T-helper 1 cell treated with Interleukin-12 subunit alpha and Interleukin-12 subunit beta and Interleukin-4 antibody, amounts not matched to agents 30 μg/mL and 1 μg/mL, for 36 hours (primary cell): ENCODE measurements around the gene PRPF8.
"Not testable (repeated sequence)": the region's sequence is repeated elsewhere in the genome, so short reads cannot be mapped to it uniquely, and the experiment has no call there.

Experiments used
- H3K27ac Mint-ChIP-seq: one replicate; pipeline ENCODE4 v1.8.0; 2021; ENCODE audit warnings: mild to moderate bottlenecking, mixed read lengths
- H3K27me3 Mint-ChIP-seq: one replicate; pipeline ENCODE4 v1.8.0; 2021; ENCODE audit warnings: low read depth, mixed read lengths
- H3K36me3 Mint-ChIP-seq: one replicate; pipeline ENCODE4 v1.8.0; 2021; ENCODE audit warnings: low read depth, mixed read lengths
- H3K4me1 Mint-ChIP-seq: one replicate; pipeline ENCODE4 v1.8.0; 2021; ENCODE audit warnings: low read depth, mixed read lengths
- H3K4me3 Mint-ChIP-seq: one replicate; pipeline ENCODE4 v1.8.0; 2021; ENCODE audit warnings: mild to moderate bottlenecking, moderate library complexity, mixed read lengths
- H3K9me3 Mint-ChIP-seq: one replicate; pipeline ENCODE4 v1.8.0; 2021; ENCODE audit warnings: mixed read lengths

The PRPF8 gene

GRCh38 chr17:1724351-1724868 lies 39.7 kb upstream of the PRPF8 start, which contains the start of gene WDR81:
Gene WDR81, plus strand, starts transcription at chr17:1724704. Its CDS starts 256 bp downstream, at chr17:1724960.
- Mint-ChIP-seq H3K36me3 (peaks cover 11% of the 10 kb centered on the region), H3K4me3 (peak within 1 kb of the TSS; percentile 75), H3K27ac (peak within 1 kb of the TSS; percentile 72), H3K27me3 (no peaks in the 10 kb centered on the region), H3K9me3 (no peaks in the 10 kb centered on the region), H3K4me1 (peaks cover 25% of the 10 kb centered on the region)

DNA sequence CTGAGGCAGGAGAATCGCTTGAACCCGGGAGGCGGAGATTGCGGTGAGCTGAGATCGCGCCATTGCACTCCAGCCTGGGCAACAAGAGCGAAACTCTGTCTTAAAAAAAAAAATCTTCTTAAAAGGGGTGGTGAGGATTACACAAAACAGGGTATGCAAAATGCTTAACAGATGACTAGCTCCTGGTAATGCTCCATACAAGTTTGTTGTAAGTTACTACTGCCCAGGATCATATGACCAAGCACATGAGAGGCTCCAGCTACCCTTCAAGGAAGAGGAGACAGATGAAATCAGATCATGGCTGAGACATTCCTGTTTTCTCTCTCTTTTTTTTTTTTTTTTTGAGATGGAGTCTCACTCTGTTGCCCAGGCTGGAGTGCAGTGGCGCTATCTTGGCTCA lies 37.4 kb upstream of the PRPF8 start:
- H3K9me3 Mint-ChIP-seq, H3K4me3 Mint-ChIP-seq: not testable (repeated sequence)
- peak overlapping the region; percentile 98 for H3K27ac Mint-ChIP-seq

DNA sequence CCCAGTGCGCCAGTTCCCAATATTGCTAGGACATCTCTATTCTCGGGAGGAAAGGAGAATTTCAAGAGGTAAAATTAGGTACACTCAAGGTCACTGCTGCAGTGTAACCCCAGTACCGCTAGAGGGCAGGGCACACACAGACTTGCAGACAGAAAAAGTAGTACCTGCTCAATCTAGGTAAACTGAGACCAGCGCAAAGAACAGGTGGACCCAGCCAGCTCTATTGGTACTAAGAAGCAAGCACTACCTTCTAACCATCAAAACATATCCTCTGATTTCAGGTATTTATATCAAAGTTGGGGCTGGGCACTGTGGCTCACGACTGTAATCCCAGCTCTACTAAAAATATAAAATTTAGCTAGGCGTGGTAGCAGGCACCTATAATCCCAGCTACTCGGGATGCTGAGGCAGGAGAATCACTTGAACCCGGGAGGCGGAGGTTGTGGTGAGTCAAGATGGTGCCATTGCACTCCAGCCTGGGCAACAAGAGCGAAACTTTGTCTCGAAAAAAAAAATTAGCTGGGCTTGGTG lies 36.3 kb upstream of the PRPF8 start:
- peaks cover 31% of the 10 kb centered on the region for H3K4me1 Mint-ChIP-seq
- peak overlapping the region; percentile 62 for H3K27ac Mint-ChIP-seq
- no peaks in the 10 kb centered on the region for H3K9me3 Mint-ChIP-seq
- peaks cover 9% of the 10 kb centered on the region for H3K36me3 Mint-ChIP-seq
- H3K4me3 Mint-ChIP-seq: peak overlapping the region; percentile 34
- no peaks in the 10 kb centered on the region for H3K27me3 Mint-ChIP-seq

More for the DNA sequence above, 37.4 kb upstream of the PRPF8 start:
- not testable (repeated sequence) for H3K36me3 Mint-ChIP-seq, H3K27me3 Mint-ChIP-seq
- H3K4me1 Mint-ChIP-seq: peaks cover 31% of the 10 kb centered on the region

GRCh38 chr17:1718362-1719165 lies 33.9 kb upstream of the PRPF8 start:
- Mint-ChIP-seq H3K27me3 (no peaks in the 10 kb centered on the region), H3K36me3 (peaks cover 12% of the 10 kb centered on the region), H3K27ac (peak overlapping the region; percentile 97), H3K4me1 (peaks cover 32% of the 10 kb centered on the region), H3K4me3 (peak overlapping the region; percentile 97), H3K9me3 (no peaks in the 10 kb centered on the region)

DNA sequence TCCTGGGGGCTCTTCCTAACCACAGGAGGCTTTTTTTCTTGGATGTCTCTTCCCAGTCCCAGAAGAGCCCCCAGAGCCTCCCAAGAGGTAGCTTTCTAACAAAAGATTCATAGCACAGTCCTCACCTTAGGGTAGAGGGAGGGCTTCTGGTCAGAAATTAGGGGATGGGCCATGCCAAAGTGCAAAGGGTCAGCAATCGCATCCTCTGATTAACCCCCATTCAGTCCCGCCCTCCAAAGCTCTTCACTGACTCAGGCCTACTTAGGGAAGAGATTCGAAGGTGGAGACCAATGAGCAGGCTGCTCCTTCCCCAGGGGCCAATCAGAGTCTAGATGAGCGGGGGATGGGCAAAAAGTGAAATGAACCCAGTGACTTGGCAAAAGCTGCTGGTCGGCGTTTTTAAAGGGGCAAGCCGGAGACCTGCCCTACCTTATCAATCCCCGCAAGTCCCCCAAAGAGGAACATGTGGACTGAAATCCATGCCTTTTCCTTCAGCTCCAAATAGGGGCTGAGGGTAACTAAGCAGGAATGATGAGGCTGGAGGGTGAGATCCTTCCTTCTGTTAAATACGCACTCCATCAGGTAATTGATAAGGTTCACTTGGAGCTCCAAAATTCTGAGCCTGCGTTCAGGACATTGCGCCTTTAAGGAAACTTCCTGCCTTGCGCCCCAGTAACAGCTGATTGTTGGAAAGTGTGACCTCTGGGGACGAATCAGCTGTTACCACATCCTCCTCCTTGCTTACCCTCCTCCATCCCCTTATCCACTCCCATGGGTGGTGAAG lies 32.4 kb upstream of the PRPF8 start:
- Mint-ChIP-seq H3K36me3 (peaks cover 23% of the 10 kb centered on the region), H3K27ac (peak overlapping the region; percentile 97), H3K9me3 (no peaks in the 10 kb centered on the region), H3K4me3 (peak overlapping the region; percentile 97), H3K27me3 (peaks cover 1% of the 10 kb centered on the region), H3K4me1 (peaks cover 31% of the 10 kb centered on the region)

- H3K27me3 Mint-ChIP-seq: peaks cover 9% of the 10 kb centered on the region
- peaks cover 37% of the 10 kb centered on the region for H3K4me1 Mint-ChIP-seq
- peak overlapping the region; percentile 97 for H3K27ac Mint-ChIP-seq
- no peaks in the 10 kb centered on the region for H3K9me3 Mint-ChIP-seq
- peaks cover 31% of the 10 kb centered on the region for H3K36me3 Mint-ChIP-seq
- peak overlapping the region; percentile 97 for H3K4me3 Mint-ChIP-seq
Observed at GRCh38 chr17:1716076-1716911, 31.6 kb upstream of the PRPF8 start.

- Mint-ChIP-seq H3K4me3 (peak overlapping the region; percentile 97), H3K27me3 (peaks cover 15% of the 10 kb centered on the region), H3K9me3 (no peaks in the 10 kb centered on the region), H3K27ac (peak overlapping the region; percentile 85), H3K36me3 (peaks cover 32% of the 10 kb centered on the region), H3K4me1 (peaks cover 40% of the 10 kb centered on the region)
Observed at GRCh38 chr17:1715803-1716075, 31.1 kb upstream of the PRPF8 start.

DNA sequence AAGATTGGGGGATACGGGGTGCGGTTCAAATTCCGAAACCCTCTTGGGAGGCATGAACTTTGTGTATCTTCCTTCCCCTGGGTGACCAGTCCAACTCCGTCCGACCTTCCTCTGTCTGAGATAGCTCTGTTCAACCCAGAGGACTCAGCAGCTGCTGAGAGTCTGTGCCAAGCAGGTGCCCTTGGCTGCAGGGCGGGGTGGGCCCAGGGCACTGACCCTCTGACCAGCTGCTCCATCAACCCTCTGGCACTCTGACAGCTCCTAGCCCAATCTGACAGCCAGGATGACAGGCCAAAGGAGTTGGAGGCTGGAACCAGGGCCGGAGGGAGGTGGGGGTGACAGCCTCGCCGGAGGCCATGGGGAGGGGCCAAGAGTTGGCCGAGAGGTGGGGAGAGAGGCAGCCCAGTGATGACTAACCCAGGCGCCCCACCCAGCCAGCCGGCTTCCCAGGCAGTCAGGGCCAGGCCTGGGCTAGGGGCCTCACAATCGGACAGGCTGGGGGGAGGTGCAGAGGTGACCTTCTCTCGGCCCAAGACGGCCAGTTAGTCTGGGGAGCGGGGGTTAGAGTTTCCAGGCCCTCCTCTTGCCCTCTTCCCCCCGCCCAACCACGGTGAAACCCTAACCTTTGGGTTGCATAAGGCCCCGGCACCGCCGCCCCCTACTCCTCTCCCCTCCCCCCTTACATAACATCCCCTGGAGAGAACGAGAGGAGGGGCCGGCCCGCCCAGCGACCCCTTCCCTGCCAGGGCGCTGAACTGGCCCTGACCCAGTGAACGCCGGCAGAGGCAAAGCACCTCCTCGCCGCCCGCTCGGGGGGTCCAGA lies 30.5 kb upstream of the PRPF8 start:
- no peaks in the 10 kb centered on the region for H3K9me3 Mint-ChIP-seq
- H3K4me1 Mint-ChIP-seq: peaks cover 40% of the 10 kb centered on the region
- H3K27ac Mint-ChIP-seq: no peak overlapping the region
- H3K4me3 Mint-ChIP-seq: peak overlapping the region; percentile 79
- peaks cover 32% of the 10 kb centered on the region for H3K36me3 Mint-ChIP-seq
- H3K27me3 Mint-ChIP-seq: peaks cover 15% of the 10 kb centered on the region

DNA sequence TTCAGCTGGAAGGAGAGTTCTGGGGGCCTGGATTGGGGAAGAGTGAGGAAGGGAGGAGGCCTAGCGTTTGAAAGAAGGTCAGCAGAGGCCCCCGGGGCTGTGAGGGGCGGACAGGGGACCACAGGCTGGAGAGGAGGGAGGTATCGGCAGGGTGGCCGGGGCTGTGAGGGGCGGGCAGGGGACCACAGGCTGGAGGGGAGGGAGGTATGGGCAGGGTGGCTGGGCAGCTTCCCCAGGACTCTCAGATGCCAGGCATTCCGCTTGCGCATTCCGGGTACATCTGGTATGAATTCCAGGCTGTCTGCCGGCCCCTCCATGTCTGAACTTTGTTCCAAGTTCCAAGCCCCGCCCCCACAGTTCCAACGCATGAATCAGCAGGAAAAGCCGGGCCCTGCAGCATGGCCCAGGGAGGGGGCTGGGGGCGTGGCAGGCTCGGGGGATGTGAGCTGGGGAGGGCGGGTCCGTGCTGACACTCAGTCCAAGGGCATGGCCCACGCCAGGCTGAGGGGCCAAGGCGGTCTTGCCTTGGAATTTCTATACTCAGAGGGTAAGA lies 29.8 kb upstream of the PRPF8 start:
- Mint-ChIP-seq H3K36me3 (peaks cover 32% of the 10 kb centered on the region), H3K27me3 (peaks cover 15% of the 10 kb centered on the region), H3K4me3 (peak overlapping the region; percentile 82), H3K4me1 (peaks cover 40% of the 10 kb centered on the region), H3K27ac (no peak overlapping the region), H3K9me3 (no peaks in the 10 kb centered on the region)

DNA sequence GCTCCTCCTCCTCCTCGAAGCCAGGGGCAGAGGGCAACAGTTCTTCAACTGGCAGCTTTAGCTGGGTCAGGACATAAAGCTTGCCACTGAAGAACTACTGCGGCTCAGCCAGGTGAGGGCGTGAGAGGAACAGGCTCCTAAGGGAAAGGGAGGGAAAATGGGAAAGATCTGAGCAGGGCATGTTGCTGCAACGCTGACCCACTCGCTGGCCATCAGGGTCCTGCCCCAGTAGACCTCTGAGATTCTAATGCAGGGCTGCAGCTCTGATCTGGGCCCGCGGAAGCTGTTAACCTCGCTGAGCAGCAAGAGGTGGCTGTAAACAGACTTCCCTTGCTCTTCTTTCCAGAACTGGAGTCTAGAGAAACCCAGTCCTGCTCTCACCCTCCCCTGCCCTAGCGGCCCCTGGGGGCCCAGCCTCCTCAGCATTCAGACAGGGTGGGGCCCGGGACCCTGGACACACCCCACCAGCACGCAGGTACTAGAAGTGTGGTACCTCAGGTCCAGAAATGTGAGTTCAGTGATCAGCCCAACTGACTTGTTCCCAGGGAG lies 29.3 kb upstream of the PRPF8 start:
- Mint-ChIP-seq H3K27me3 (peaks cover 20% of the 10 kb centered on the region), H3K36me3 (peaks cover 32% of the 10 kb centered on the region), H3K4me1 (peaks cover 40% of the 10 kb centered on the region), H3K9me3 (no peaks in the 10 kb centered on the region), H3K4me3 (peak overlapping the region; percentile 82), H3K27ac (peak overlapping the region; percentile 53)

- H3K4me3 Mint-ChIP-seq: peak overlapping the region; percentile 40
- peaks cover 23% of the 10 kb centered on the region for H3K27me3 Mint-ChIP-seq
- H3K36me3 Mint-ChIP-seq: peaks cover 32% of the 10 kb centered on the region
- H3K27ac Mint-ChIP-seq: peak overlapping the region; percentile 53
- H3K9me3 Mint-ChIP-seq: no peaks in the 10 kb centered on the region
- peaks cover 38% of the 10 kb centered on the region for H3K4me1 Mint-ChIP-seq
Observed at GRCh38 chr17:1713160-1713877, 28.7 kb upstream of the PRPF8 start.

DNA sequence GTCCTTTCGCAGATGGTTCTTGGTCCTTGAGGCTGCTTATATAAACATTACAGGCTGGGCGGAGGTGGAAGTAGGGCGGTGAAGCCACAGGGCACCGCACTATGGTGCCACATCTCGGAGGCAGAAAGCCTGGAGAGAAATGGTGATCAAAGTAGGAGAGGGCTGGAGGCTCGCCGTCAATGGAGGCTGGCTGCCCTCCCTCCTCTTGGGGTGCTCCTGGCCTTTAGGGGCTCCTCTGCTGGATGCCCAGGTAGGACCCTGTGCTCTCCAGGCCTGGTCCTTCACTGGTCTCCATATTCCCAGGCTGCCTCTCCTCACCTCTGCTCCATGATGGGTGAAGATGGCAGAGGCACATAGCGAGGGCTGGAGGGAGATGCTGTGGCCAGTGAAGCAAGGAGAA lies 27.6 kb upstream of the PRPF8 start:
- H3K4me1 Mint-ChIP-seq: peaks cover 31% of the 10 kb centered on the region

More for the DNA sequence above, 27.6 kb upstream of the PRPF8 start:
- no peaks in the 10 kb centered on the region for H3K9me3 Mint-ChIP-seq
- no peak overlapping the region for H3K27ac Mint-ChIP-seq
- H3K36me3 Mint-ChIP-seq: peaks cover 32% of the 10 kb centered on the region
- H3K4me3 Mint-ChIP-seq: no peak overlapping the region
- H3K27me3 Mint-ChIP-seq: peaks cover 30% of the 10 kb centered on the region
